ENCODE results near the gene KRT74.

Gene KRT74

DNA sequence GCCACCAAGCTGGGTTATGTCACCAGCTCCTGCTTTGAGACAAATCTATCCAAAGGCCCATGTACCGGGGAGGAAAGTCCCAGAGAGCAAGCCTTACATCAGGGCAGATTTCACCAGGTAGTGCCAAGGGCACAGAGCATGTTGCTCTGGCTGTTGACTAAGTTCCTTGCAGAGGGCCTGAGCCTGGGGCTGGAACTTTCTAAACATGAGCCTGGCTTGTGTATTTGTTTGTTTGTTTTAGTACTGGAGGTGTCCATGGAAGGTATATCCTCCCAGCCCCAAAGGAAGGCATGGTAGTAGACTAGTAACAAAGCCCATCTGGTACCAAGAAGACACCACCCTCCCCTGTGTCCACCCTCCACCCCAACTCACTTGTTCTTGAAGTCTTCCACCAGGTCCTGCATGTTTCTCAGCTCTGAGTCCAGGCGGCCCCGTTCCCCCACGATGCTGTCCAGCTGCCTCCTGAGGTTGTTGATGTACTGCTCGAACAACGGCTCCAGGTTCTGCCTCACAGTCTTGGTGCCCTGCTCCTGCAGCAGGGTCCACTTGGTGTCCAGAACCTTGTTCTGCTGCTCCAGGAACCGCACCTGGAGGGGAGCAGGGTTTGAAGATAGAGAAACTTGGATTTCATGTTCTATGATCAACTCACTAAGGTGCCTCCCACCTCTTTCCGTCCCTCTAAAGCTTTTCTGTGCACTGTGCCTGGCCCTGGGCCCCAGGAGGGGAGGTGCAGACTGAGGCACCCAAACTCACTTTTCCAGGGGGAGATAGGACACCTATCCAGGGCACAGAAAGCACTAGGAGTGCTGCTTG, 54.9 kb downstream of the KRT74 start:
- no peak for DNase-seq

DNA sequence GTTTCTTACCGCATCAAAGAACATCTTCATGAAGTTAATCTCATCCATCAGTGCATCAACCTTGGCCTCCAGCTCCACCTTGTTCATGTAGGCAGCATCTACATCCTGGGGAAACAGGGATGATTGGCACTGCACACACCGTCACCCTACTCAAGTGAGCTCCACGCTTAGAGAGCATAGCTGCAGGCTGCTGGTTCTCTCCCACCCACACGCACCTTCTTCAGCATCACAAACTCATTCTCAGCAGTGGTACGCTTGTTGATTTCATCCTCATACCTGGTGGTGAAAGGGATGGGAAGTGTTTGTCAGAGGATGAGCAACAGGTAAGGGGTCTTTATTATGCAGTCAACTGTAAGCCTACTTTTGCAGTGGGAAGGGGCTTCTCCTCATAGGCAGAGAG, 55.8 kb downstream of the KRT74 start:
- no peak for DNase-seq

DNA sequence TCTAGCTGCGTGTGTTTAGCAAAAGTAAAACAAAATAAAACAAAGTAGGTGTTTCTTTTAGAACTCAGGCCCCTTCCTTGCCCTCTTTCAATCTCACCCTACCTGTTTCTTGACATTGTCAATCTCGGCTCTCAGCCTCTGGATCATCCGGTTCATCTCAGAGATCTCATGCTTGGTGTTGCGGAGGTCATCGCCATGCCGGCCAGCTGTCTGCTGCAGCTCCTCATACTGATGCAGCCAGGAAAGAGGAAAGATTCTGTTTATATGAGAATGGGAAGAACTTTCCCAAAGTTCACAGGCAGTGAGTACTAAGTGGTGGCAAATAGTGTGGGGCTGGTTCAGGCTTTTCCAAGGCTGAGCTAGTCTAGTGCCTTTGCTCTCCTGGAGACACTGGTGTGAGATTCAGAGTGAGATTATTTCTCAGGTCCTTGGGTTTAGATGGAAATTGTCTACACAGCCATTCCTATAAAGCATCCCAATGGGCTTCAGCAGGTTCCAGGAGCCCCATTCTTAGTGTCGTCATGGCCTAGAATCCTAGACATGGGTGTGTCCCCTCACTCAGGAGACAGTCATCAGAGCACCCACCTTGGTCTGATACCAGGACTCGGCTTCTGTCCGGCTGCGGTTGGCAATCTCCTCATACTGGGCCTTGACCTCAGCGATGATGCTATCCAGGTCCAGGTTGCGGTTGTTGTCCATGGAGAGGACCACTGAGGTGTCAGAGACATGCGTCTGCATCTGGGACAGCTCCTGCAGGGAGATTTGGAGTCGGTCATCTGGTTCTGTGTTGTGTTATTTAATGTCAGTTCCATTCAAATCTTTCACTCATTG, 56.4 kb downstream of the KRT74 start:
- DNase-seq: no peak

DNA sequence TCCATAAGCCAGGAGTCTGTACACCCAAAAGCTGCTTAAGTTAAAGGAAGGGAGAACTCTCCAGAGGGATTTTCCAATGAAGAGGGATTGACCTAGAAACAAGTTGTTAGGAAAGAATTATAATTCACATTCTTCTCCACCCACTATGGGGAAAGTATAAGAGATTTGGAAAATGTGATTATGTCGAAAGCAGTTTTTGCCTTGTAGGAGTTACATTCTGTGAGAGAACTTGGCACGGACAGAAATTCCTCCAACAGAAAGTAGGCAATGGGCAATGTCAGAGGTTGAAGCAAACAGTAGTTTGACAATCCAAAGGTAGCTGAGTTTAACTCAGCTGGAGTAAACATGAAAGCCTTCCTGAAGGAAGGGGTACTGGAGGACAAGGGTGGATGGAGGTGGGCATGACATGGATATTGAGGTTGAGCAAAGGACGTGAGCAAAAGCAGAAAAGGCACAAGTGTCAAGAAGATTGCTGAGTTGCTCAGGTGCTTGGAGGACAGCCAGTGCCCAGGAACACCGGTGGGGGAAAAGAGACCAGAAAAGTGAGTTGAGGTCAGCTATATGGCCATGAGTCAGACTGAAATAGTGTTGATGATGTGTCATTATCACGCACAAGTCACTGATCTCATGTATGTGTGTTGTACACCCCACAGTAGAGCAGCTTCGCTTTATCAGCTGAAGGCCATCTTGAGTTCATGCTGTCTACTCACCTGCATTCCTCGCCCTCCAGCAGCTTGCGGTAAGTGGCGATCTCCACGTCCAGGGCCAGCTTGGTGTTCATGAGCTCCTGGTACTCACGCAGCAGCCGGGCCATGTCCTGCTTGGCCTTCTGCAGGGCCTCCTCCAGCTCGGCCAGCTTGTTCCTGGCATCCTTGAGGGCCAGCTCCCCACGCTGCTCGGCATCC, 57.5 kb downstream of the KRT74 start:
- no peak for DNase-seq

All from NCI-H187 treated with DMSO at 0.1 percent for 48 hours (cell line).